ENCODE results near the gene PPP1R9B.

DNA sequence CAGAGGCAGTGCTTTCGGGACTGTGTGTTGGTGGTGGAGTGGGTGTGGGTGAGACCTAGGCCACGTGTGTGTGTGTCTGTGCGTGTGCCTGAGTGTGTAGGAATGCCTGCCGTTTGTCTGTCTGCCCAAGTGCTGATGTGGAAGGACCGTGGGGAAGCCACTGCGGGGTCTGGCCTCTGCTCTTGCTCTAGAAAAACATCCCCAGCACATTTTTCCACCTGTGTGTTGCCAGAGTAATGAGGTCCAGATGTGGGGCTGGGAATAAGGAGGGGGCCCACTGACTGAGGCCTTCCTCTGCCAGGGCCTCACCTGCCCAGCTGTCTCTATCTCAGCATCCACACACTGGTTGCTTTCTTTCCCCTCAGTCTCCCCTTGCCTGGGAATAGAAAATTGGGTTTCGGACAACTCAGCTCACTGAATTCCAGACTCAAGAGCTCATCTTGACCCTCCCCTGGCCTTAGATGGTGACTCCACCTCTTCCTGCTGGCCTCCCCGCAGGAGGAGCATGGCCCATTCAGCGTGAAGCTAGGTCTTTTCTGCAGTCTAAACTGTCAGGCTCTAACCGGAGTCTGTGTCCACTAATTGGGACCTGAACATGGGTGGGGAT, 23.0 kb upstream of the PPP1R9B start:
- TF ChIP-seq, protein P1, sequence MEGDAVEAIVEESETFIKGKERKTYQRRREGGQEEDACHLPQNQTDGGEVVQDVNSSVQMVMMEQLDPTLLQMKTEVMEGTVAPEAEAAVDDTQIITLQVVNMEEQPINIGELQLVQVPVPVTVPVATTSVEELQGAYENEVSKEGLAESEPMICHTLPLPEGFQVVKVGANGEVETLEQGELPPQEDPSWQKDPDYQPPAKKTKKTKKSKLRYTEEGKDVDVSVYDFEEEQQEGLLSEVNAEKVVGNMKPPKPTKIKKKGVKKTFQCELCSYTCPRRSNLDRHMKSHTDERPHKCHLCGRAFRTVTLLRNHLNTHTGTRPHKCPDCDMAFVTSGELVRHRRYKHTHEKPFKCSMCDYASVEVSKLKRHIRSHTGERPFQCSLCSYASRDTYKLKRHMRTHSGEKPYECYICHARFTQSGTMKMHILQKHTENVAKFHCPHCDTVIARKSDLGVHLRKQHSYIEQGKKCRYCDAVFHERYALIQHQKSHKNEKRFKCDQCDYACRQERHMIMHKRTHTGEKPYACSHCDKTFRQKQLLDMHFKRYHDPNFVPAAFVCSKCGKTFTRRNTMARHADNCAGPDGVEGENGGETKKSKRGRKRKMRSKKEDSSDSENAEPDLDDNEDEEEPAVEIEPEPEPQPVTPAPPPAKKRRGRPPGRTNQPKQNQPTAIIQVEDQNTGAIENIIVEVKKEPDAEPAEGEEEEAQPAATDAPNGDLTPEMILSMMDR (IDR thresholded peaks at IDR 0.05; ENCODE audit: insufficient read depth, low read depth, low read length) = no peak
- no peak for TF ChIP-seq EZH2 (IDR thresholded peaks at IDR 0.05; ENCODE audit: insufficient read depth, low read length)

All from astrocyte (in vitro differentiated cells and primary cell).